Measurements from ENCODE around the gene WDFY3.

- no peak for TF ChIP-seq CTCF (IDR thresholded peaks at IDR 0.05)
- TF ChIP-seq RAD21 (IDR thresholded peaks at IDR 0.05; ENCODE audit: low read length) = no peak
- TF ChIP-seq RCOR1 (IDR thresholded peaks at IDR 0.05; ENCODE audit: low read length) = no peak
- TF ChIP-seq SMC3 (IDR thresholded peaks at IDR 0.05; ENCODE audit: low read depth, low read length) = no peak
- TF ChIP-seq POLR2AphosphoS5 (IDR thresholded peaks at IDR 0.05; ENCODE audit: low read depth, low read length) = no peak
- no peak for TF ChIP-seq NFIC (IDR thresholded peaks at IDR 0.05; ENCODE audit: borderline replicate concordance)
- TF ChIP-seq SIN3A (IDR thresholded peaks at IDR 0.05; ENCODE audit: borderline replicate concordance, low read depth, low read length) = no peak
- TF ChIP-seq TAF1 (IDR thresholded peaks at IDR 0.05; ENCODE audit: borderline replicate concordance, low read depth, low read length) = no peak
These were observed 110.7 kb downstream of the WDFY3 start for GRCh38 chr4:84855774-84856173.

All from SK-N-SH (cell line).